Duodenal mucosa (tissue), 2 donors: ENCODE results near the gene DDX51.
A peak's percentile ranks its signal among the peaks of the same experiment; 100 is the strongest.

ENCODE experiments used
- H3K27ac ChIP-seq: one replicate; pipeline ENCODE4 v1.7.0; 2013; ENCODE audit warnings: low read depth, low read length
- H3K27me3 ChIP-seq, 2 donors: one replicate each; pipeline ENCODE4 v1.7.0; 2013; ENCODE audit warnings: low read length in 2 of 2, control low read depth in 1 of 2; ENCODE audit not compliant: insufficient read depth in 2 of 2, control insufficient read depth in 1 of 2
- H3K36me3 ChIP-seq, 2 donors: one replicate each; pipeline ENCODE4 v1.7.0; 2013; ENCODE audit warnings: low read length in 2 of 2, control low read depth in 1 of 2; ENCODE audit not compliant: insufficient read depth in 2 of 2, control insufficient read depth in 1 of 2
- H3K4me1 ChIP-seq, 2 donors: one replicate each; pipeline ENCODE4 v1.7.0; 2013; ENCODE audit warnings: low read length in 2 of 2, control low read depth in 1 of 2; ENCODE audit not compliant: insufficient read depth in 2 of 2, control insufficient read depth in 1 of 2
- H3K4me3 ChIP-seq, 2 donors: one replicate each; pipeline ENCODE4 v1.7.0; 2013; ENCODE audit warnings: low read length in 2 of 2, low read depth in 1 of 2
- H3K9ac ChIP-seq, 2 donors: one replicate each; pipeline ENCODE4 v1.7.0; 2013; ENCODE audit warnings: low read length in 2 of 2, low read depth in 1 of 2
- H3K9me3 ChIP-seq, 2 donors: one replicate each; pipeline ENCODE4 v1.7.0; 2013; ENCODE audit warnings: low read length in 2 of 2, control low read depth in 1 of 2; ENCODE audit not compliant: control insufficient read depth in 1 of 2

Gene DDX51

DNA sequence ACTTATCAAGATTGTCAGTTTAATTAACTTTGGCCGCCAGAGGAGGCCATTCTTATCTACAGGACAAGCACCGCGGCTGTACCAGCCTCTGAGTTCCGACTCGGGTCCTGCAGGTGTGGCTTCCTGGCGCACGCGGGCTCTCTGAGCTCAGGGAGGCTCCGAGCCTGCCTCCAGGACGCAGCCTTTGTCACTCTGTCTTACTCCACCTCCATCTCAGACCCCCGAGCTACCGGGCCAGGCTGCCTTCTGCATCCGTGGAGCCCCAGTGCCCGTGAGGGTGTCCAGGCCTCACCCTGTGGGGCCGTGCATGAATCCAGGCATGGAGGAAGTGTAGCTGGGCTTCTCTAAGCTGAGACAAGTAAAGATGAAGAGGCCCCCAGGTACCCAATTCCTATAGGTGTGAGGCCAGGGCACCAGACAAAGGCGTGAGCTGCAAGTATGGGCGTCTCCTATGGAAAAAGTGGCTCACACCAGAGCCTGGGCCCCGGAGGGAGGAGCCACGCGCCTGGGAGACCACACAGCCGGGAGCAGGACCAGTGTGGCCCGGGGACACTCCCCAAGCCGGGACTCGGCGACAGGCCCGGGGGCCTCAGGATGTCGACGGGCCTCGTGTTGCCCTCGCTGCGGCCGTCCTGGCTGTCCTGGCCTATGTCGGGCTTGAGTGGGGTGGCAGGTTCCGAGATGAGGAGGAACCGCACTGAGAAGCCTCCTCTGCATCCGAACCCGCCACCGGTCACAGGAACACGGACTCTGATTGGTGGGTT lies 42.9 kb upstream of the DDX51 start:
- Histone ChIP-seq H3K9ac (no peak overlapping the region), H3K9me3 (no peaks in the 10 kb centered on the region), H3K27me3 (no peaks in the 10 kb centered on the region), H3K4me1 (peaks cover 11 to 15% of the 10 kb centered on the region in 2 donors), H3K36me3 (no peaks in the 10 kb centered on the region), H3K27ac (no peak overlapping the region), H3K4me3 (no peak overlapping the region)

GRCh38 chr12:132186208-132186856 lies 42.2 kb upstream of the DDX51 start:
- no peak overlapping the region for H3K9ac ChIP-seq
- peak overlapping the region in 1 of 2 donors; percentile 29 for H3K4me3 ChIP-seq
- H3K9me3 ChIP-seq, result no peaks in the 10 kb centered on the region
- H3K36me3 ChIP-seq, result no peaks in the 10 kb centered on the region
- peaks cover 11 to 15% of the 10 kb centered on the region in 2 donors for H3K4me1 ChIP-seq
- no peak overlapping the region for H3K27ac ChIP-seq
- no peaks in the 10 kb centered on the region for H3K27me3 ChIP-seq

- Histone ChIP-seq H3K36me3 (no peaks in the 10 kb centered on the region), H3K9me3 (no peaks in the 10 kb centered on the region), H3K4me3 (no peak overlapping the region), H3K27me3 (no peaks in the 10 kb centered on the region), H3K9ac (no peak overlapping the region), H3K4me1 (peaks cover 8 to 11% of the 10 kb centered on the region in 2 donors), H3K27ac (no peak overlapping the region)
These were observed 41.6 kb upstream of the DDX51 start for GRCh38 chr12:132185705-132186104.

GRCh38 chr12:132182711-132183365 lies 38.7 kb upstream of the DDX51 start:
- Histone ChIP-seq H3K27ac (no peak overlapping the region), H3K4me1 (peaks cover 0 to 4% of the 10 kb centered on the region in 2 donors), H3K36me3 (no peaks in the 10 kb centered on the region), H3K4me3 (no peak overlapping the region), H3K9ac (no peak overlapping the region), H3K9me3 (no peaks in the 10 kb centered on the region), H3K27me3 (peaks cover 0 to 10% of the 10 kb centered on the region in 2 donors)

DNA sequence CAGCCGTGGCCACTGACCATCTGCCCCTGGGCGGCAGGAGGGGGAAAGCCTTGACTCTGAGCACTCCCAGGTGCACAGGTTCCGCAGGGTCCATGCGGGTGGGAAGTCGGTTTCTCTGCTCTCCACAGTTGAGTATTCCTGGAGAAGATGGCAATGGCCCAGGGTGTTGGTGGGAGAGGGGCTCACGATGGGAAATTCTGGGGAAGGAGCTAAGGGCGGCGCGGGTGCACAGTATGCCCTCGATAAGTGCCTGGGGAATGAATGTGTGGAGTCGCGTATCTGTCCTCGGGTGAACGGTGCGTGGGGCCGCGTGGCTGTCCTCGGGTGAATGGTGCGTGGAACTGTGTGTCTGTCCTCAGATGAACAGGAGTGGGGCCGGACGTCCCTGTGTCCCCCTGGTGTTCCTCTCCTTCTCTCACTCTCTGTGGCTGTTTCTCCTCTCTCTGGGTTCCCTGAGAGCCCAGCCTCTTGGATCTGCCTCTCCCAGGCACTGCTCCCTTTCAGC lies 38.1 kb upstream of the DDX51 start:
- Histone ChIP-seq H3K9ac (no peak overlapping the region), H3K27ac (no peak overlapping the region), H3K9me3 (no peaks in the 10 kb centered on the region), H3K27me3 (peaks cover 0 to 10% of the 10 kb centered on the region in 2 donors), H3K4me3 (no peak overlapping the region), H3K36me3 (no peaks in the 10 kb centered on the region), H3K4me1 (peaks cover 0 to 4% of the 10 kb centered on the region in 2 donors)

- Histone ChIP-seq H3K36me3 (no peaks in the 10 kb centered on the region), H3K27ac (no peak overlapping the region), H3K9me3 (no peaks in the 10 kb centered on the region), H3K27me3 (peaks cover 0 to 13% of the 10 kb centered on the region in 2 donors), H3K4me1 (peaks cover 0 to 4% of the 10 kb centered on the region in 2 donors), H3K9ac (no peak overlapping the region), H3K4me3 (no peak overlapping the region)
These were observed 37.6 kb upstream of the DDX51 start for GRCh38 chr12:132181570-132182200.

DNA sequence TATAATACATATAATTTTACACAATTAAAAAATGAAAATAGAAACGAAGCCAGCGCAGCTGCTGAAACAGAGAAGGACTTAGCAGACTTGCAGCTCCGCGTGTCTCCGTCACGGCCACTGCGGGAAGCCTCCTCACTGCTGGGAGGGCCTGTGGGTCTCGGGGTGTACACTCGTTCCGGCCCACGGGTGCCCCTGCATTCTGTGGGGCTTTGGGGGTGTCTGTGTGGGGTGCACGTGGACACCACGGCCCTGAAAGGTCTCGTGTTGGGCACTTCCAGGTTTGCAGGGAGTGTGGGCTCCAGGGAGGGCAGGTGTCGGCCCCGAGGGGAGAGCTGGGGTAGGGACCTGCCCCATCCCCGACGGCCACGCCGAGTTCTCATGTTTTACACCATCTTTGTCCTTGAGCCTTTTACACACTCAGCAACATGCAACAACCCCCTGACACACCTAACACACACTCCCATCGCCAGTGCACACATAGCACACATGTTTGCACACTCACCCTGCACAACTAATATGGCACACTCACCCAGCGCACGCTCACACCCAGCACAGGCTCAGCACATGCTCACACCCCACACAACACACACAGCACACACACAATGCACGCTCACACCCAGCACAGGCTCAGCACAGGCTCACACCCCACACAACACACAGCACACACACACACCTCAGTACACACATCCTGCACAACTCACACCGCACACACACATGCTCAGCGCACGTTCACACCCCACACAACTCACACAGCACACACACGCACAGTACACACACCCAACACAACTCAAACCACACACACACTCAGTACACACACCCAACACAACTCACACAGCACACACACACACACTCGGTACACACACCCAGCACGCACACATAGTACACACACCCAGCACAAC lies 36.8 kb upstream of the DDX51 start:
- Histone ChIP-seq H3K4me1 (peaks cover 0 to 4% of the 10 kb centered on the region in 2 donors), H3K9me3 (no peaks in the 10 kb centered on the region), H3K27me3 (peaks cover 6 to 19% of the 10 kb centered on the region in 2 donors), H3K36me3 (no peaks in the 10 kb centered on the region), H3K9ac (no peak overlapping the region), H3K4me3 (no peak overlapping the region), H3K27ac (no peak overlapping the region)

DNA sequence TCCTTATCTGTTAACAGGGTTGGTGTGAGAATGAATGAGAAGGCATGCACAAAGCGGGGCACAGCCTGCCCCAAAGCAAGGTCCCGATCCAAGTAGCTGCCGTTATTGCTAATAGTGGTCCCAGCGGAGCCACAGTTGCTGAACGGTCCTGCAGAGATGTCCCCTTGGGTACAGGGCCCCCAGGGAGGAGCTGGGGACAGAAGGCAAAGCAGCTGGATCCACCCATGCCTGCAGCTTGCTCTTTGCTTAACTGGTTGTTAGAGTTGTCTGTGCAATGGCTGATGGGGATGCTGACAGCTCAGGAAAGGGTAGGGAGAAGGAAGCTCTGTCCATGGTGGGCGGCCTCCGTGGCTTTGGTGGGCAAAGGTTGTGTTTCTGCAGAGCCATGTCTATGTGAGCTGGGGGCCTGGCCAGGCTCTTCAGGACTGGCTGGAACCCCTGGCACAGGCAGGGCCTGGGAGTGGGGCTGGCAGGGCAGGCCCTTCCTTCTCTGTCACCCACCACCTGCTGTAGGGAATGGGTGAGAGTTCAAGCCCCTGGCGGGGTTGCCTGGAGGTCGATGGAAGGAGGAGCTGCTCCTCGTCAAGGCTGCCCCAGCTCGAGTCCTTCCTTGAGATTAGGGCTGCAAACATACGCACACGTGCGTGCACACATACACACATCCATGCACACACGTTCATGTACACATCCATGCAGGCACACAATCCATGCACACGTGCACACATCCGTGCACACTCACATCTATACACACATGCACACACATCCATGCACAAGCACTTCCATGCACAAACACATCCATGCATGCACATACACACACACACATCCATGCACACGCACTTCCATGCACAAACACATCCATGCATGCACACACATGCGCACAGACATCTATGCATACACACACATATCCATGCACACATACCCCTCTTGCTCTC lies 35.6 kb upstream of the DDX51 start:
- peaks cover 6 to 22% of the 10 kb centered on the region in 2 donors for H3K27me3 ChIP-seq
- H3K4me3 ChIP-seq, result no peak overlapping the region
- no peak overlapping the region for H3K9ac ChIP-seq
- no peaks in the 10 kb centered on the region for H3K36me3 ChIP-seq
- H3K4me1 ChIP-seq, result peaks cover 0 to 7% of the 10 kb centered on the region in 2 donors
- H3K27ac ChIP-seq, result no peak overlapping the region
- H3K9me3 ChIP-seq, result no peaks in the 10 kb centered on the region
